Heart right ventricle (tissue), 16 donors: ENCODE measurements around the gene CHST3. TPM values are rescaled to one million over a fixed set of nuclear protein-coding genes. Genes with fewer than 3 reads are reported as not detected.

Experiments
- ATAC-seq, 8 donors: fragments of 200-7000 bp; cut with Tn5 transposase; one replicate each; pipeline ENCODE4 v1.9.1; 2020; ENCODE audit warnings: mild to moderate bottlenecking in 8 of 8, moderate library complexity in 8 of 8, moderate number of reproducible peaks in 1 of 8
- DNase-seq, 2 donors: peaks; one replicate each; pipeline ENCODE4 v3.0.0-alpha.2; 2020
- H3K27ac ChIP-seq, 10 donors: fragments of 200-600 bp; sonication (generic) in 2 of 10; one replicate each; pipeline versions ENCODE4 v1.5.0 to v1.8.0; 2020 to 2022; ENCODE audit warnings: mild to moderate bottlenecking in 3 of 10
- H3K27me3 ChIP-seq, 7 donors: fragments of 200-600 bp; one replicate each; pipeline ENCODE4 v1.8.0; 2021 to 2022; ENCODE audit warnings: mild to moderate bottlenecking in 2 of 7
- H3K36me3 ChIP-seq, 9 donors: fragments of 200-600 bp; sonication (generic) in 1 of 9; one replicate each; pipeline versions ENCODE4 v1.5.0 to v1.8.0; 2020 to 2022; ENCODE audit warnings: mild to moderate bottlenecking in 2 of 9
- H3K4me1 ChIP-seq, 9 donors: fragments of 200-600 bp; sonication (generic) in 1 of 9; one replicate each; pipeline versions ENCODE4 v1.5.0 to v1.8.0; 2020 to 2022; ENCODE audit warnings: mild to moderate bottlenecking in 4 of 9
- H3K4me3 ChIP-seq, 10 donors: fragments of 200-600 bp; sonication (generic) in 2 of 10; one replicate each; pipeline versions ENCODE4 v1.5.0 to v1.8.0; 2020 to 2022; ENCODE audit warnings: mild to moderate bottlenecking in 7 of 10, moderate library complexity in 2 of 10
- H3K9me3 ChIP-seq, 11 donors: fragments of 200-600 bp in 10 of 11; sonication (generic) in 2 of 11; one replicate each; pipeline versions ENCODE4 v1.5.0 to v1.8.0; 2013 to 2022; ENCODE audit warnings: mild to moderate bottlenecking in 2 of 11, control low read depth in 1 of 11, moderate library complexity in 1 of 11
- WGBS, 2 donors: extraction: QIAGEN DNeasy Blood & Tissue Kit; methylation state at CpG; one replicate each; pipeline ENCODE4 v1.1.7; 2013; ENCODE audit warnings: inconsistent platforms in 1 of 2; 5-methylcytosine and 5-hydroxymethylcytosine counted together
- intact Hi-C, 10 donors: fragments of 100-400 bp; cut with DNase I; formaldehyde crosslinking; loops; one replicate each; pipeline versions ENCODE4 v1.11.1 to v1.14.2; 2022
- polyA plus RNA-seq, 2 donors: library from polyadenylated mRNA; stranded (reverse); fragments of 200-250 nt; gene quantifications; one replicate each; pipeline ENCODE4 v1.2.3, GENCODE V29; 2013
- total RNA-seq, 10 donors: library from RNA; stranded (reverse); fragmentation: NEBNext Ultra II Directional in 3 of 10; extraction: Animal tissue kit (Norgen Biotek cat#: 25700) in 3 of 10; gene quantifications; one replicate each; pipeline versions ENCODE4 v1.2.1 to v1.2.4, GENCODE V29; 2021 to 2023
- TF ChIP-seq, protein P1 (sequence below), 9 donors: fragments of 200-600 bp; sonication (generic) in 2 of 9; IDR thresholded peaks; one replicate each; pipeline versions ENCODE4 v1.5.0 to v1.8.0; 2021 to 2022; ENCODE audit warnings: antibody characterized with exemption in 9 of 9, mild to moderate bottlenecking in 5 of 9, moderate library complexity in 1 of 9
- donor health status: Arrhythmogenic right ventricular cardiomyopathy.
- donor health status: ischemic (EF 13 %, LVEDD 7.1; RV severe dilation, severe dysfunction).
- donor health status: healthy with polysubstance abuse.
- donor health status: DM: no; HTN: yes; CAD: no.
- donor health status: DM: no; HTN: no; CAD: no.
- donor health status: ischemic (EF 25% LVEDD 6.9; RV normal size, moderate dysfunction).
- donor health status: ischemic (EF 25% LVEDD 5.7; RV mildly dilated, moderate dysfunction).
- donor health status: healthy.
- donor health status: DM: yes; HTN: yes; CAD: no.
- donor health status: Ischemic cardiomyopathy.
- donor health status: ischemic (EF 35%, LVEDD 5.7; RV mildly dilated, moderate dysfunction).
- donor health status: nonischemic (EF 11% LVEDD 7.7; RV severe dilation, severe dysfunction).
- donor health status: DM: yes; HTN: yes; CAD: no.
- donor health status: PGD.
- donor health status: ischemic (EF 29% LVEDD 5.4; RV normal size, mild dysfunction).
- donor health status: nonischemic (EF 23%, LVEDD 6.1; RV moderate dilation, normal function).

CHST3 gene
- total and polyA plus RNA-seq, 12 donors, result 6.3 to 28.7 (median 20.5) TPM

DNA sequence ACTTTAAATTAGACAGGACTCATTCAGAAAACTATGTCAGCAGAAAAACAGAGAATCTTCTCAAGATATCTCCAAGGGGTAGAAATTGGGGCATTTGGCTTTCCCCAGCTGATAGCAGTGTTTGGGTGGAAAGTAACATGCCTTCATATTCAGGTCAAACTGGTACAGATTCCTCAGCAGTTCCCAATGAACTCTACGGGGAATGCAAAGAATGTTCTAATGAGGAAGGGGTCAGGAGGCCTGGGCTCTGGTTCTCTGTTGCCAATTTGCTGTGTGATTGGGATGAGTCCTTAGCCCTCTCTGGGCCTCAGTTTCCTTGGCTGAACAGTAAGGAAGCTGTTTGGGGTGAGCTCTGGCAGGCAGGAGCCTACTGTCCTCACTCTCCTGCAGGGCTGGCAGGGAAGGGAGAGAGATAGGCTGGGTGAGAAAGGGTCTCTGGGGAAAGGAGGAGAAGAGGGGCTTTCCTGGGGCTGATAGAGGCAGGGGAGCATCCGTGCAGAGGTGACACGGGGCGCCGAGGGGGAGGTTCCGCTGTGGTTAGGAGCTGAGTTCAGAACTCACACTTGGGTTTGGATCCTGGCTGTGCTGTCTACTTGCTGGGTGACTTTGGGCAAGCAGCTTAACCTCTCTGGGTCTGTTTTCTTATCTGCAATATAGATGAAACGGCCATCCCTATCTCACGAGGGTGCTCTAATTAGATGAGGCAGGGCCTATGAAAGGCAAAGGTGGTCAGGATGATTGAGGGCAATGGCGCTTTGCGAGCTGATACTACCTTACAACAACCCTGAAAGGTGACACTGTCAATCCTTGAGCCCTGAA is 79.0 kb downstream of the CHST3 start:
- Histone ChIP-seq H3K36me3 (no peaks in the 10 kb centered on the region), H3K4me3 (no peak overlapping the region), H3K27ac (no peak overlapping the region), H3K9me3 (peaks cover 0 to 3% (median 0%) of the 10 kb centered on the region in 11 donors), H3K27me3 (no peaks in the 10 kb centered on the region), H3K4me1 (peaks cover 0 to 22% (median 4%) of the 10 kb centered on the region in 9 donors)
- TF ChIP-seq, protein P1, sequence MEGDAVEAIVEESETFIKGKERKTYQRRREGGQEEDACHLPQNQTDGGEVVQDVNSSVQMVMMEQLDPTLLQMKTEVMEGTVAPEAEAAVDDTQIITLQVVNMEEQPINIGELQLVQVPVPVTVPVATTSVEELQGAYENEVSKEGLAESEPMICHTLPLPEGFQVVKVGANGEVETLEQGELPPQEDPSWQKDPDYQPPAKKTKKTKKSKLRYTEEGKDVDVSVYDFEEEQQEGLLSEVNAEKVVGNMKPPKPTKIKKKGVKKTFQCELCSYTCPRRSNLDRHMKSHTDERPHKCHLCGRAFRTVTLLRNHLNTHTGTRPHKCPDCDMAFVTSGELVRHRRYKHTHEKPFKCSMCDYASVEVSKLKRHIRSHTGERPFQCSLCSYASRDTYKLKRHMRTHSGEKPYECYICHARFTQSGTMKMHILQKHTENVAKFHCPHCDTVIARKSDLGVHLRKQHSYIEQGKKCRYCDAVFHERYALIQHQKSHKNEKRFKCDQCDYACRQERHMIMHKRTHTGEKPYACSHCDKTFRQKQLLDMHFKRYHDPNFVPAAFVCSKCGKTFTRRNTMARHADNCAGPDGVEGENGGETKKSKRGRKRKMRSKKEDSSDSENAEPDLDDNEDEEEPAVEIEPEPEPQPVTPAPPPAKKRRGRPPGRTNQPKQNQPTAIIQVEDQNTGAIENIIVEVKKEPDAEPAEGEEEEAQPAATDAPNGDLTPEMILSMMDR (IDR thresholded peaks at IDR 0.05), result no peak
- no peak for ATAC-seq
- DNase-seq, result no peak
- WGBS, 2 donors, result 90 to 94% methylated on average over 10 of the region's 10 CpGs
- intact Hi-C loops, result loop anchor here in 2 of 10 donors (5.0 to 10.0 kb wide), 2 partner anchors 141 to 182 kb away; no protein-coding TSS in a partner anchor

DNA sequence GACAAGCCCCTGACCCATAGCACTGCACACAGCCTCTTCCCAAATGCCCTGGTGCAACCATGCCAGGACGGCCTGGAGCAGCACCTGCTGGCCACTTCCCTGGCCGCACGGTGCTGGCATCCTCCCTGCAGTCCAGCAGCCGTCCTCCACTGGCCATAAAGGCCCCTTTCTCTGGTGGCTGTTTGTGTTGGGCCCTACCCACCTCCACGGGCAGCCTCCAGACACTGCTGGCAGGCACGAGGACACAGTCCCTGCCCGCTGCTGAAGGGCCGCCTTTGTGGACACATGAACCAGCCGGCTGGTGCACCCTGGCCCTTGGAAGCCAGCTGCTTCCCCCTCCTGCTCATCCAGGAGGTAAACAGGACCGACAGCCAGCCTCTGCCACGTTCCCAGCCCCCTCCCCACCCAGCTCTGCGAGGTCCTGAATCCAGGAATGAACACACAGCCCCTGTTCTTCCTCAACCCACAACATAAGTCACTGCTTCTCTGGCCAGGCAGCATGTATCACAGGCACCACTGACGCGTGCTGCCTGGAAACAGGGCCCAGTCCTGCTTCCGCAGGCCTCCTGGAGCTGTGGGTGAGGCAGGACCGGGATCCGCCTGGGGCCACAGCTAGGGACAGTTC is 80.3 kb downstream of the CHST3 start:
- Histone ChIP-seq H3K27ac (peak overlapping the region in 2 of 10 donors; percentile 15 to 26), H3K27me3 (no peaks in the 10 kb centered on the region), H3K4me3 (no peak overlapping the region), H3K4me1 (peaks cover 0 to 12% (median 4%) of the 10 kb centered on the region in 9 donors), H3K36me3 (no peaks in the 10 kb centered on the region), H3K9me3 (peaks cover 0 to 7% (median 0%) of the 10 kb centered on the region in 11 donors)
- DNase-seq (peak in 1 of 2 donors; percentile 41), ATAC-seq (peak; percentile 68 to 88 (median 81))
- intact Hi-C loops, result loop anchor here in 9 of 10 donors (1.0 to 10.0 kb wide), 7 partner anchors 87 to 293 kb away; no protein-coding TSS in a partner anchor
- WGBS, 2 donors, result 53 to 58% methylated on average over 17 of the region's 17 CpGs
- TF ChIP-seq, protein P1 (IDR thresholded peaks at IDR 0.05), result peak; percentile 30 to 71 (median 57)

DNA sequence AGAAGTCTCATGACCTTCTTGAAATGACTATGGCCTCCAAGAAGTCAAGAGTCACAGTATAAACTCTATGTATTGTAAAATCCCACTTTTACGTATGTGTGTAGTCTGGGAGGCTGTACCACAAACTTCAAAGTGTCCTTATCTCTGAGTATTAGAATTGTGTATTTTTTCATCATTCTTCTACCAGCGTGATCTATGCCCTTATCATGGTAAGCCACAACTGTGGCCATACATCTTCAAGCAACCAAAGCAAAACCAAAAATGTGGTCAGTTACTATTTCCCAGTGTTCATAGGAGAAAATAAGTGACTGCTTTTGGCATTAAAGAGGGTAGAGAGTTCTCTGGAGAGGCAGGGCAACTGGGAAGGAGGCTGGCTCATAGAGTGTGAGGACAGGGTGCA is 81.4 kb downstream of the CHST3 start:
- 95 to 96% methylated on average over 2 of the region's 2 CpGs for WGBS, 2 donors
- intact Hi-C loops, result loop anchor here in 9 of 10 donors (1.0 to 10.0 kb wide), 7 partner anchors 88 to 292 kb away; no protein-coding TSS in a partner anchor
- Histone ChIP-seq H3K4me1 (peaks cover 0 to 14% (median 9%) of the 10 kb centered on the region in 9 donors), H3K9me3 (peaks cover 0 to 10% (median 0%) of the 10 kb centered on the region in 11 donors), H3K4me3 (no peak overlapping the region), H3K36me3 (no peaks in the 10 kb centered on the region), H3K27ac (no peak overlapping the region), H3K27me3 (no peaks in the 10 kb centered on the region)
- DNase-seq, result no peak
- ATAC-seq, result no peak
- TF ChIP-seq, protein P1 (IDR thresholded peaks at IDR 0.05), result no peak

DNA sequence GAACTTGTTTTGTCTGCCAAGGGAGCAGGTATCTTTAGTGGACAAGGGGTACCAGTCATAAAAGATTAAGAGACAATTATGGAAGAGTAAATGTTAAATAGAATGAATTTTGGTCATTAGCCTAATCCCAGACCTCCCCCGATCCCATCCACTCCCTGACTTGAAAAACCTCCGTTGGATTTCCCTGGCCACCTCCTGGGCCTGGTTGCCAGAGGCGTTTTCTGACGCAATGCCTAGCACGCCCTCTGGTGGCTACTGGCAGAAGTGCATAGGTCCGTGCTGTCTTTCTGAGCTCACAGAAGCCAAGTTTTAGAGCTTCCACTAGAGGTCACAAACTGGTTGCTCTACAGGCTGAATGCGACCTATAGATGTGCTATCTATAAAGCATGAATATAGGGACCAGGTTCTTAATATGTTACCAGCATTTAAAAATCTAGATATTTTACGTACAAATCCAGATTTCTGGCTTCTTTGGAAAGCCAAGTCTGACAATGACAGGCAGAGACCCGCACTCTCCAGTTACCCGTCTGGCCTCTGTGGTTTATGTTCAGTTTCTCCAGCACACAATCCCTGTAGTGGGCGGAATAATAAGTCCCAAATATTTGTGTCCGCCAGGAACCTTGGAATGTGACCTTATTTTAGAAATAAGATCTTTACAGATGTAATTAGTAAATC is 84.4 kb downstream of the CHST3 start:
- H3K4me3 ChIP-seq, result no peak overlapping the region
- intact Hi-C loops, result loop anchor here (1.0 to 10.0 kb wide), 11 partner anchors 91 to 289 kb away; no protein-coding TSS in a partner anchor
- 28 to 29% methylated on average over 12 of the region's 12 CpGs for WGBS, 2 donors
- no peaks in the 10 kb centered on the region for H3K27me3 ChIP-seq
- H3K27ac ChIP-seq, result no peak overlapping the region
- H3K4me1 ChIP-seq, result peaks cover 0 to 25% (median 10%) of the 10 kb centered on the region in 9 donors
- ATAC-seq (peak; percentile 58 to 91 (median 84)), DNase-seq (peak; percentile 94)
- H3K9me3 ChIP-seq, result peaks cover 0 to 10% (median 0%) of the 10 kb centered on the region in 11 donors
- TF ChIP-seq, protein P1 (IDR thresholded peaks at IDR 0.05), result peak; percentile 99 to 100 (median 100)
- H3K36me3 ChIP-seq, result no peaks in the 10 kb centered on the region
